ENCODE results near the gene ZNF19. TPM values are rescaled to one million over a fixed set of nuclear protein-coding genes. Genes with fewer than 3 reads are reported as not detected.

Gene ZNF19
- total RNA-seq, 1 donor from 2014 or later = 1.9 TPM

DNA sequence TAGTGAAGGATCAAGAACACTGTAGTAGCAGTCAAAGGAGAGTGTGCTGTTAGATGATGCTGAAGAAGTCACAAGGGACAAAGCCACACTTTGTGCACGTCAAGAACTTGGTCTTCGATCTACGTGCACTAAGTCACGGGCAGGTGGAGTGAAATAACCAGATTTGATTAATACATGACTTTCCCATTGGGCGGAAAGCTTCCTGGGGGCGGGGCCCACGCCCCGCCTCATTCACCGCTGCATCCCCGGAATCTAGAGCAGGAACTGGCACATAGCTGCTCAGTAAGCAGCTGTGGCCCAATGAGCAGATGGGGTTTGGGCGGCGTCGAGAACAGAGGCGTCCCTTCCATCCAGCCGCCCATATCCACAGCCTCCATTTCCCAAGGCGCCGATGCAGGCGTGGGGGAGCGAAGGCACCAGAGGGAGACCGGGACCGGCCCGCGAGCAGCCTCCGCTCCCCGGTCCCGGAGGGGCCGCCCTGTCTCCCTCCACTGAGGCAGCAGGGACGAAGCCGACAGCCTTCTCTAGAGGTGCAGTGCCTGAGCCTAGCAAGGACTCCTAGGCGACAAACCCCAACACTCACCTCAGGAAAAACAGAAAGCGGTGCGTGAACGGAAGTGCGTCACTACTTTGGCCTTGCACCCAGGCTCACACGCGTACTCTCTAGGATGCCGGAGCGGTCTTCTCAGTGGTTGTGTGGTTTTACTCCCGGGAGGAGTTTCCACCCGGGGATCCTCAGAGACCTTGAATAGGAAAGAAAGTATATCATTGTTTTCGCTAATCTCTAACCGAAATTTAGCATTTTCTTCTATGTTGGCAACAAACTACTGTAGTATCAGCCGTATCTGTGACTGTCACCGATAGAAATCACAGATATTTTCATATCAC lies 4.9 kb downstream of the ZNF19 start:
- ATAC-seq = peak; percentile 97

DNA sequence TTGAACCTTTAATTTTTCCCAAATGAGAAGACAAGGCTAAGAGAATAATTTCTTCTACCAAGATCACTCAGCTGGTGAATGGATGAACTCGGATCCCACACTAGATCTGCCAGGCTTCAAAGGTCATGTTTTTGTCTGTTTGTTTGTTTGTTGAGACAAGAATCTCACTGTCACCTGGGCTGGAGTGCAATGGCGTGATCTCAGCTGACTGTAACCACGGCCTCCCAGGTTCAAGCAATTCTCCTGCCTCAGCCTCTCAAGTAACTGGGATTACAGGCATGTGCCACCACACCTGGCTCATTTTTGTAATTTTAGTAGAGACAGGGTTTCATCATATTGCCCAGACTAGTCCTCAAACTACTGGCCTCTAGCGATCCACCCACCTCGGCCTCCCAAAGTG lies 6.6 kb downstream of the ZNF19 start:
- ATAC-seq = no peak

- no peak for ATAC-seq
These were observed 8.2 kb downstream of the ZNF19 start for GRCh38 chr16:71480956-71481355.

GRCh38 chr16:71479420-71479819 lies 9.7 kb downstream of the ZNF19 start:
- peak; percentile 19 for ATAC-seq

- ATAC-seq = no peak
These were observed 12.5 kb downstream of the ZNF19 start for GRCh38 chr16:71476457-71477124.

DNA sequence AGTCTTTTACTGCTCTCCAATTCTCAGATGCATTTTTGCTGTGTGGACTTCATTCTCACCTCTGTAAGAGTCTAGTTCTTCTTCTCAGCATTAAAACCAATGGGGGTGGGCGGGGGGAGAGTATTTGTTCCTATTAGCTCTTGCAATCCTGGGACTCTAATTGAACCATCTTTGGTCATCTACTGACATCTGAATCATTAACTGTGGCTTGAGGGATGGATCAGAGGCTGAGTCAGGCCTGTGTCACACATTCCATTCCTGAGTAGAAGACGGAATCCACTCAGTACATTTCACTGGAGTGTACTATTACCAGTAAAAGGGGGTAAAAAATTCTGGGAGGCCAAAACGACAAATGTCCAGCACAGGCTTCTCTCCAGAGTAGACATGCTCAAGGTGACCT lies 14.3 kb downstream of the ZNF19 start:
- peak; percentile 68 for ATAC-seq

- no peak for ATAC-seq
These were observed 15.2 kb downstream of the ZNF19 start for GRCh38 chr16:71473891-71474290.

DNA sequence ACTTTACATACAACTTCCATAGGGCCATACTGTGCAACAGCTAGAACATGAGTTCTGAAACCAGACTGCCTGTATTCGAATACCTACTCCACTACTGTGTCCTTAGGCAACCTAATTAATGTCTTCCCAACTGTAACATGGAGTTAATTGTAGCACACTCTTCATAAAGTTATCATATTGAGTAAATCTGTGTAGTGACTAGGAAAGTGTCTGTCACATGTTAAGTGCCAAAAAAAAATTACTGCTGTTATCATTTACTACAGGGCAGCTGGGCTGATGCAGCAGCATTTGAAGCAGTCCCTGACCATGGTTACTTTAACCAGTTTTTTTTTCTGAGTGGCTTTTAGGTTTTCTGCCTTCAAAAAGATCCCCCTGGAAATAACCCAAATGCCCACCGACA lies 16.2 kb downstream of the ZNF19 start:
- ATAC-seq = no peak

GRCh38 chr16:71472051-71472450 lies 17.1 kb downstream of the ZNF19 start:
- ATAC-seq = no peak

- peak; percentile 29 for ATAC-seq
These were observed 21.3 kb downstream of the ZNF19 start for GRCh38 chr16:71467810-71468209.

GRCh38 chr16:71464231-71464630 lies 24.9 kb downstream of the ZNF19 start:
- no peak for ATAC-seq

DNA sequence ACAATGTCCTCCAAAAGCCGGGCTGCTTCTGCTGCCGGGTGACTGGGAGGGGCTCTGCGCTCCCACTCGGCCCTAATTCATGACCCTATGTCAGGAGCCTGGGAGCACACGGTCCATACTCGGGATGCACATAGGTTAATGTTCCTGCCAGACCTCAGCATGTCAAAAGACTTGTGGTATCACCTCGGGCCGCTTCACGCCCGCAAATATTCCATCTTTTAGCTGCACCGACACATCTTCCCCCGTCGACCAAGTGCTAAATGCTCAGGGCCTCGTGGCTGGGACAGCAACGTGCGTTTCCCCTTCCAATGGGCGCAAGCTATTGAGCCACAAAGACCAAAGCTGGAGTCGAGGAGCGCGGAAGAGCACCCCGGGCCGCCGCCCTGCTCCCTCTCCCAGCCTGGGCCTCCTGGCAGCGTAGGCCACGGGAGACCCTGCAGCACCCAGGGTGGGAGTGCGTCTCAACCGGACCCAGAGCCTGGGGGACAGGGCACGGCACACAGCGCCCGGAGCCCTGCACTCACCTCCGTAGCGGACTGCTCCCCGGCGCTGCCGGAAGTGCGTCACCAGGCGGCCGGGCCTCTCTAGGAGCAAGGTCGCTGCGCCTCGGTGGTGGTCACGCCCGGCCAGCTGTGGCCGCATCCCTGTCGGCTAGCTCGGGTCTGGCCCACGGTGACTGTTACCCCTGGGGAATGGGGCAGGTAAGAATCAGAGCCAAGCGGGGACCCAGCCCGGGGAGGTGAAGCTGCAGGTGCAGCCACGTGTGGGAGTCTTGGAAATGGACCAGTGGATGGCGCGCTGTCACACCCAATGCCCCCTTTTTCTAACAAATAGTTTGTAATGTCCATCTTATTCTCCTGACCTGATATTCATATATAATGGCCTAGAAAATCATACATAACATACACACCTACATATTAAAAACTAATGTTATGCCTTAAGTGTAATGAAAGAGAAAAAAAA lies 27.2 kb downstream of the ZNF19 start, which contains the start of gene ZNF23:
TSS of gene ZNF23 (minus strand) at position 562 of the 963 bp plus-strand sequence. CDS start 5,451 bp downstream, outside the sequence.
- ATAC-seq = peak; percentile 99

DNA sequence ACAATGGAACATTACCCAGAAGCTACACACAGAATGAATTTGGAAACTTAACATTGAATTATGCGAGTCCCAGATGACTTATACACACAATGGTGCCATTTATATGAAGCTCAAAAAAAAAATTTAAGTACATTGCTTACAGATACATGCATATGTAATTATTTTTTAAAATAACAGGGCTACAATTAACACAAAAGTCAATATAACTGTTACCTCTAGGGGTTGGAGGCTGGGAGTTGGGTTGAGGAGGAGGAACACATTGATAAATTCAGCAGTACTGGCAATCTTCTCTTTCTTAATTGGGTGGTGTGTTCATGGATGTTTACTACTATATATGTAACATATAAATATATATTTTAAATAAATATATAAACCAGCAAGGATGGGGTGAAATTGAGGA lies 28.2 kb downstream of the ZNF19 start:
- ATAC-seq = no peak

GRCh38 chr16:71460236-71460635 lies 28.9 kb downstream of the ZNF19 start:
- ATAC-seq = no peak

GRCh38 chr16:71459510-71459909 lies 29.6 kb downstream of the ZNF19 start:
- ATAC-seq = no peak

GRCh38 chr16:71456801-71457200 lies 32.3 kb downstream of the ZNF19 start:
- no peak for ATAC-seq

- ATAC-seq = no peak
These were observed 36.1 kb downstream of the ZNF19 start for GRCh38 chr16:71453036-71453435.

GRCh38 chr16:71449020-71449419 lies 40.1 kb downstream of the ZNF19 start:
- no peak for ATAC-seq

DNA sequence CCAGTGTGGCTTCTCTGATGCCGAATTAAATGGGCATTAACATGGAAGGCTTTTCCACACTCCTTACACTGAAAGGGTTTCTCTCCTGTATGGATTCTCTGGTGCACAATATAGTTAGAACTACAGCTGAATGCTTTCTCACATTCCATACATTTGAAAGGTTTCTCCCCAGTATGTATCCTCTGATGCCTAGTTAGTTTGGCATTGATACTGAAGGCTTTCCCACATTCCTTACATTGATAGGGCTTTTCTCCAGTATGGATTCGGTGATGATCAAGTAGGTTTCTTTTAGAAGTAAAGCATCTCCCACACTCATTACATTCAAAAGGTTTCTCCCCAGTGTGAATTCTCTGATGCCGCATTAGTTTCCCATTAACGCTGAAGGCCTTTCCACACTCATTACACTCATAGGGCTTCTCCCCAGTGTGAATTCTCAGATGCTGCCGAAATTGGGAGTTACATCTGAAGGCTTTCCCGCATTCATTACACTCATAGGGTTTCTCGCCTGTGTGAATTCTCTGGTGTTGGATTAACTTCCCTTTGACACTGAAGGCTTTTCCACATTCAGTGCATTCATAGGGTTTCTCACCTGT lies 40.8 kb downstream of the ZNF19 start:
- ATAC-seq = no peak

DNA sequence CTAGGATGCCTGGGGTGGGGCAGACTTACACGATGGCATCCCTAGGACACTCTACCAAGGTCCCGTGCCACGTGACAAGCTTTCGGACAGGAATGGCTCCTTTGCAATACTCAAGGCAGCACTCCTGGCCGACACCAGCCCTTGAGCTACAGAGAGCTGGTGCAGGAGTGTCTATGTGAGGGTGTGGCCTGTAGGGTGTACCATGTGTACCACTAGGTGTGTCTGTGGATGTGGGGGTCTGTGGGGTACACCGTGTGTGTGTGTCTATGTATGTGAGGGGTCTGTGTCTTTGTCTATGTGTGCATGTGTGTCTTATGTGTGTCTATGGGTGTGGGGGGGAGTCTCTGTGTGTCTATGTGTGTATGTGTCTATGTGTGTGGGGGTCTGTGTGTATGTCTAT lies 45.4 kb downstream of the ZNF19 start:
- peak; percentile 26 for ATAC-seq

DNA sequence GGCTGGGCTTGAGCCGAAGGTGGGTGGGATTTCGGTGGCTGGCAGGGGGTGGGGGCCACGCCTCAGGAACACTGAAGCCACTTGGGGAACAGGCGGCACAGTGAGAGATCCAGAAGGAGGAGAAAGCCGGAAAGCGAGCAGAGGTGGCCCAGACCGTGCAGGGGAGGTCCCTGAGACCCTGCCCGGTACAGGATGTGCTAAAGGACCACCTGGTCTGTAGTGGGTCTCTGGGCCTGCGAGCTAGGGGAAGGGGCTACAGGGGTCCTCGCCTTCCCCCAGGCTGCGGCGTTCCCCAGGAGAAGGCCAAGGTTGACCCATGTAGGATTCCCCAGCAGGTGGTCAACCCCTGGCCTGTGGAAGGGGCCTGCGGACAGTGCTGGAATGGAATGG lies 47.1 kb downstream of the ZNF19 start, which contains the start of gene TLE7:
TSS of gene TLE7 (minus strand) at position 4 of the 390 bp plus-strand sequence. CDS start 8,730 bp downstream, outside the sequence.
- ATAC-seq = no peak
